HL-60/S4 treated with retinoic acid at 250 ng/mL for 4 days and 3 days (cell line): ENCODE measurements around the gene SSTR5.
"Not testable (repeated sequence)": the region's sequence is repeated elsewhere in the genome, so short reads cannot be mapped to it uniquely, and the experiment has no call there.

ENCODE experiments used
- in situ Hi-C: fragments of 300-500 bp; cut with MboI; formaldehyde crosslinking; loops from 2 replicates; pipeline ENCODE4 v1.7.0; 2022; ENCODE audit warnings: low sequenced_read_pairs

Gene SSTR5

GRCh38 chr16:1072526-1073261 lies at the start of gene SSTR5:
SSTR5 (plus strand) TSS chr16:1072747; CDS start chr16:1078869, 6,122 bp downstream.
- in situ Hi-C loops, result loop anchor here (25.0 kb wide), 1 partner anchor 360 kb away; the partner anchor contains the start of genes ANTKMT, FBXL16 and METRN

DNA sequence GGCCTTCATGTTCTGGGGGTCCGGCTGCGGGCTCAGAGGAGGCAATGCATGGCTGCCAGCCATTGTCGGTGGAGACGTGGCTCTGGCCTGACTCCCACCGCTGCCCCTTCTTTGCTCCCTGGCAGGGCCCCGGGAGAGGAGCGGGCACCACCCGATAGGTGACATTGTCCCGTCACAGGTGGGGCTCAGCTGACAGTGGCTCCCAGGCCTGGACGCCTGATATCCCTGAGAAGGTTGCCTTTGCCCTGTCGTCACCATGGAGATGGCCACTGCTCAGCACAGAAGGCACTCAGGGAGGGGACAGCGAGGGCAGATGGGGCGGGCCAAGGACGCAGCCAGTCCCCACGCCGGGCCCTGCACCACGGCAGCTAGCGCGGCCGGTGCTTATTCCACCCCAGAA lies 48.4 kb upstream of the SSTR5 start:
- in situ Hi-C loops, result no loop called here

DNA sequence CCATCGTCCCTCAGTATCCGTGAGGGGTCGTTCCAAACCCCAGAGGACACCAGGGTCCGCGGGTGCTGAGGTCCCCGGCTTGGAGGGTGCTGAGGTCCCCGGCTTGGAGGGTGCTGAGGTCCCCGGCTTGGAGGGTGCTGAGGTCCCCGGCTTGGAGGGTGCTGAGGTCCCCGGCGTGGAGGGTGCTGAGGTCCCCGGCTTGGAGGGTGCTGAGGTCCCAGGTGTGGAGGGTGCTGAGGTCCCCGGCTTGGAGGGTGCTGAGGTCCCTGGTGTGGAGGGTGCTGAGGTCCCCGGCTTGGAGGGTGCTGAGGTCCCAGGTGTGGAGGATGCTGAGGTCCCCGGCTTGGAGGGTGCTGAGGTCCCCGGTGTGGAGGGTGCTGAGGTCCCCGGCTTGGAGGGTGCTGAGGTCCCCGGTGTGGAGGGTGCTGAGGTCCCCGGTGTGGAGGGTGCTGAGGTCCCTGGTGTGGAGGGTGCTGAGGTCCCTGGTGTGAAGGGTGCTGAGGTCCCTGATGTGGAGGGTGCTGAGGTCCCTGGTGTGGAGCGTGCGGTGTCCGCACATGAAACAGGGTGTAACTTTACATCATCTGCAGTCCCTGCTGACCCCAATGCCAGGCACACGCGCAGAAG lies 47.3 kb upstream of the SSTR5 start:
- in situ Hi-C loops, result not testable (repeated sequence)

- in situ Hi-C loops, result no loop called here
Observed at GRCh38 chr16:1026057-1026783, 46.3 kb upstream of the SSTR5 start.

GRCh38 chr16:1026784-1027500 lies 45.6 kb upstream of the SSTR5 start:
- in situ Hi-C loops, result no loop called here

DNA sequence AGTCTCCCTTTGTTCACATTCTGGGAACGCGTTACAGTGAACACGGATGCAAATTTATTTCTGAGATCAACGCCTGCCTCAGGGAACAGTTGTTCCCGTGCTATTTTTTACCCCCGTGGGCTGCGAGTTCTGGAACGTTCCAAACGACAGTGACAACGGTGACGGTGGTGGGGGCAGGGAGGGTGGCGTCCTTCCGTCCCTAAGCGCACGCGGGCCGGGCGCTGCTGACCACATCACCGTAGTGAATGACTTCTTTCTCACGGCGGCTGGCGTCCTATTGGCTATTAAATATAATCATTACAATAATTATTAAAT lies 45.1 kb upstream of the SSTR5 start:
- in situ Hi-C loops, result no loop called here

DNA sequence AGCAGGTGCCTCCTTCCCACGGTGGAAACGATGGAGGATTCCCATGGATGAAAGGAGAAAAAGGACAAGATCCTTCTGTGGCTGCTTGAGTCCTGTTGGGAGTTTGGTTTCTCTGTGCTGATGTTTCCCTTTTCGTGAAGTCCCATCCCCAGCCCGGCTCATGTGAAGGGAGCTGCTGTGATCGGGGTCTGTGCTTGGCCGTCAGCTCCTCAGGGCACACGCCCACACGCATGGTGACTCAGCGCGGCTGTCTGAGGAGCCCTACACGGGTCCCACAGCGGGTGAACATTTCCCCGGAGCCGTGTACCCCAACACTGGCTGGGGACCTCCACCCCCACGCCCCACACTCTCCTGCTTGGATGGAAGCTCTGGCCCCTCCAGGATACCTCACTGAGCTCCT lies 44.5 kb upstream of the SSTR5 start:
- in situ Hi-C loops, result no loop called here

DNA sequence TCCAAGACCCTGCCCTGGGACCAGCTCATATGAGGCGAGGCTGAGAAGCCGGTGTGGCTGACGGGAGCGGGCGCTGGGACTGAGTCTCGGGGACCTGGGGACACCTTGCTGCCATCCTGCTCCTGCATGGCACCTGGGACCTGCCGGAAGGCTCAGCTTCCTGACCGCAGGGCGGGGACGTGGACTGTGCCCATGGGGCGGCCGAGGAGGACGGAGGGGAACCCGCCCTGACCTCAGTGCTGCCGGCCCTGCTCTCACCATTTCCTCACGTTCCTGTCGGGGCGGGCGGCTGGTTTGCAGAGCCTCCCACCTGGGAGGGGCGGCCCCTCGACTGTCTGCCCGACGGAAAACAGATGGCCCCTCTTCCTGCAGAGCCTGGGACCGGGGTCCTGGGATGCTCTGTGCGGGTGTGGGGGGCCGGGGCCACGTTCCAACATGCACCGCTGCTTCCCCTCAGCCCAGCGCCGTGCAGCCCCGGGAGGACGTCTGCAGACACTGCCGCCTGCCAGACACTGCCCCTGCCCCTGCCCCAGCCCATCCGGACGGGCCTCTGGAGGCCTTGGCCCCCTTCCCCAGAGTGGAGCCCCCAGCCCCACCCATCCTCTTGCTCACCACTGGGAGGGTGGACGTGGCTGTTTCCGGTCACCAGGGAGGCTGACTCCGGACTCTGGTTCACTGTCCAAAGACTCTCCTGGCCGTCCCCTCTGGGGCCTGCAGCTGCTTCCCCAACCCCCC lies 43.9 kb upstream of the SSTR5 start:
- in situ Hi-C loops, result no loop called here

GRCh38 chr16:1029259-1029545 lies 43.3 kb upstream of the SSTR5 start:
- in situ Hi-C loops, result no loop called here

DNA sequence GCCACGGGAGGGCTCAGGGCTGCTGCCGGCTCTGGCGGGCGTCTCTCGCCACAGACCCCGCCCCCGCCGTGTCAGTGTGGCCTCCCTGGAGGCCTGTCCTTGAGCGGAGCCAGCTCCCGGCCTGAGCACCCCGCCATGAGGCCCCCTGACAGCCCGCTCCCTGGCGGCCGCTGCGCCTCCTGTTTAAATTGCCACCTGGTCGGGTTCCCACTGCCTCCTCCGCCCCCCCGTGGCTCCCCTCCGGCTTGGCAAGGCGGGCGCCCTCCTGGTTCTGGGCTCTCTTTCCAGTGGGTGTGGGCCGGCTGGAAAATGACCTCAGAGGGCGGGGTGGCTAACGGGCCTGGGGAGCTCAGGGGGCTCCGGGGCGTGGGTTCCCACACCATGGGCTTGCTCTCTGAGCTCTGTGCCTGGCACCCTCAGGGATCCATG lies 42.1 kb upstream of the SSTR5 start:
- in situ Hi-C loops, result no loop called here

DNA sequence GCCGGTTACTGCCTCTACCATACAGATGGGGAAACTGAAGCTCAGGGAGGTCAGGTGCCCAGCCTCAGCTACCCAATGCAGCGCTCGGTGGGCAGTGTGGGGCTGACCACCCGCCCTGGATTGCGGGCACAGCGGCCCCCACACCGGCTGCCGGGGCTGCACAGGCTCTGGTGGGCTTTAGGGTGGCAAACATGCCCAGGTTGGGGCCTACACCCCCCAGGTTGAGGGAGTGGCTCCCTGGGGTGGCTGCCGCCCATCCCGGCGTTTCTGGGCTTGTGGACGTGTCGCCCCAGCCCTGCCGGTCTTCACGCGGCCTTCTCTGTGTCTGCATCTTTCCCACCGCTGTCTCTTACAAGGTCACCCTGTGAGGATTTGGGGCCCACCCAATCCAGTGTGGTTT lies 40.9 kb upstream of the SSTR5 start:
- in situ Hi-C loops, result no loop called here

GRCh38 chr16:1032607-1033006 lies 39.9 kb upstream of the SSTR5 start:
- in situ Hi-C loops, result no loop called here

GRCh38 chr16:1033128-1033679 lies 39.3 kb upstream of the SSTR5 start:
- in situ Hi-C loops, result no loop called here

GRCh38 chr16:1034230-1035065 lies 38.1 kb upstream of the SSTR5 start:
- in situ Hi-C loops, result no loop called here

DNA sequence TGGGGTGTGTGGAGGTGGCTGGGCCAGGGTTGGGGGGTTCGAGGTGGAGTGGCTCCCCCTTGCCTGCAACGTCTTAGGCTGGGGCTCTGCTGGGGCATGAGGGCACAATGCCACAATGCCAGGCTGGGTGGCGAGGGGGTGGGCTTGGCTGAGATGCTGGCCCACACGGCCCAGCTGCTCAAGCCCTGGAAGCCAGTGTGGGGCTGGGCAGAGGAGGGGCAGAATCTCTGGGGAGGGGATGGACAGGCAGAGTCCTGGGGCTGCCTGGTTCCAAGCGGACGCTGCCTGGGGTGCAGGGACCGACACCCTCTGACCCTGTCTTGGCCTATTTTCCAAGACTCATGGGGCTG lies 37.5 kb upstream of the SSTR5 start:
- in situ Hi-C loops, result no loop called here

DNA sequence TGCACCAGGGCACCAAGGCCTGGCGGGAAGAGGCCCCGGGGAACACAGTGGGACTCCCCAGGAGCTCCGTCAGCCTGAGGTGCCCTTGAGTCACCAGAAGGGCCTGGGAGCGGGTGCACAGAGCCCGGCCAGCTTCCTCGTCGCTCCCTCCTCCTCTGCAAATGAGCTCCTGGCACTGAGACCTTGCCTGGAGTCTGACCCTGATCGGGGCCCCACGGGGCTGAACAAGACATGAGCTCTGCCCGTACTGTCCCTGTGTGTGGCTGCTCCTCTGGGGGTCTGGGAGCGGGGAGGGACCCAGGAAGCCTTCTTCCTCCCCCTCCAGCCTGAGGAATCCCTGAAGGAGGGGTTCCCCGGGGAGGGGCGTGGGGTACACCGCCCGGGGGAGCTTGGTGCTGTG lies 36.4 kb upstream of the SSTR5 start:
- in situ Hi-C loops, result no loop called here

- in situ Hi-C loops, result no loop called here
Observed at GRCh38 chr16:1036726-1037393, 35.7 kb upstream of the SSTR5 start.

- in situ Hi-C loops, result no loop called here
Observed at GRCh38 chr16:1037394-1038257, 34.9 kb upstream of the SSTR5 start.
